HG03196 (cell line): Measurements from ENCODE around the gene FXYD3.

Experiments used
- ATAC-seq: cut with Tn5 transposase; IDR thresholded peaks from one replicate; pipeline ENCODE4 v1.9.1; 2021; ENCODE audit not compliant: unreplicated experiment

FXYD3 gene, protein sequence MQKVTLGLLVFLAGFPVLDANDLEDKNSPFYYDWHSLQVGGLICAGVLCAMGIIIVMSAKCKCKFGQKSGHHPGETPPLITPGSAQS

DNA sequence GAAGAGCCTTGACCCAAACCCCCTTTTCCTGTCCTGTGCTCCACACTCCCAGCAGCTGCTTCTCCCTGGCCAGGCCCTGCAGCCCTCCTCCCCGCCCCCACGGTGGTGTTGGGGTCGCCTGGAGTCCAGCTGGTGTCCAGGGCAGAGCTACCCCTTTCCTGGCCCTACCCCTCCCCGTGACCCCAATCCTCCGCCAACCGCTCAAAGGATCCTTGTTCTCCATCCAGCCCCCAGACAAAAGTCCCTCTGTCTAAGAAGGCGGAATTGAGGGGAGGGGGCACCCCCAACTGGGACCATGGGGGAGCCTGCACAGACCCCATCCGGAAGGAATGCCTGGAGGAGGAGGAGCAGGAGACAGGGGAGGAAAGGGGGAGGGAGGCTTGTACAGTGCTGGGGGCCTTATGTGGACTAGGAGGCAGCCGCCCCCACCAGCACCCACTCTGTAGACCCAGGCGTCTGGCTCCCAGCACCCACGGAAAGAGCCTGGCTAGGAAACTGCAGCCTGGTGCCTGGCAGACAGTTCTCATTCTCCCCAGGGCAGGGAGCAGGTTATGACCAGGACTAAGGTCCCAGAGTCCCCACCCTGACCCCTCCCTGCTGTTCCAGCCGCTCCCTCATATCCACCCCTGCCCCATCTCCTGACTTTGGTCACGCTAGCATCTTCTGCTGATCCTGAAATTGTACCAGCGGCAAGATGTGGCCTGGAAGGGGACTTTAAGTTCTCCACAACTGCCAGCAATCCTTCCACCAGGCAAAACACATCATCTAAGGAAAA is at the start of gene FXYD3:
Gene FXYD3 (plus strand): TSS at position 647 of the 775 bp plus-strand sequence. CDS start 3,554 bp downstream, outside the sequence.
- ATAC-seq = no peak

DNA sequence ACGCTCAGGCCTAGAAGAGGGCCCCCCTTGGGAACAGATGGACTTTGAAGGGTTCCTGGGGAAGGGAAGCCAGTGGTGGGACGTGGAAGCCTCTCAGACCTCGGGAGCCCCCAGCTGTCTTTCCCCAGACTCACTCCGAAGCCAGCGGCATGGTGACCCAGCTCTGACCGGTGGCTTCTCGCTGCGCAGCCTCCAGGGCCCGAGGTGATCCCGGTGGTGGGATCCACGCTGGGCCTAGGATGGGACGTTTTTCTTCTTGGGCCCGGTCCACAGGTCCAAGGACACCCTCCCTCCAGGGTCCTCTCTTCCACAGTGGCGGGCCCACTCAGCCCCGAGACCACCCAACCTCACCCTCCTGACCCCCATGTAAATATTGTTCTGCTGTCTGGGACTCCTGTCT is 49.5 kb upstream of the FXYD3 start:
- ATAC-seq = no peak

DNA sequence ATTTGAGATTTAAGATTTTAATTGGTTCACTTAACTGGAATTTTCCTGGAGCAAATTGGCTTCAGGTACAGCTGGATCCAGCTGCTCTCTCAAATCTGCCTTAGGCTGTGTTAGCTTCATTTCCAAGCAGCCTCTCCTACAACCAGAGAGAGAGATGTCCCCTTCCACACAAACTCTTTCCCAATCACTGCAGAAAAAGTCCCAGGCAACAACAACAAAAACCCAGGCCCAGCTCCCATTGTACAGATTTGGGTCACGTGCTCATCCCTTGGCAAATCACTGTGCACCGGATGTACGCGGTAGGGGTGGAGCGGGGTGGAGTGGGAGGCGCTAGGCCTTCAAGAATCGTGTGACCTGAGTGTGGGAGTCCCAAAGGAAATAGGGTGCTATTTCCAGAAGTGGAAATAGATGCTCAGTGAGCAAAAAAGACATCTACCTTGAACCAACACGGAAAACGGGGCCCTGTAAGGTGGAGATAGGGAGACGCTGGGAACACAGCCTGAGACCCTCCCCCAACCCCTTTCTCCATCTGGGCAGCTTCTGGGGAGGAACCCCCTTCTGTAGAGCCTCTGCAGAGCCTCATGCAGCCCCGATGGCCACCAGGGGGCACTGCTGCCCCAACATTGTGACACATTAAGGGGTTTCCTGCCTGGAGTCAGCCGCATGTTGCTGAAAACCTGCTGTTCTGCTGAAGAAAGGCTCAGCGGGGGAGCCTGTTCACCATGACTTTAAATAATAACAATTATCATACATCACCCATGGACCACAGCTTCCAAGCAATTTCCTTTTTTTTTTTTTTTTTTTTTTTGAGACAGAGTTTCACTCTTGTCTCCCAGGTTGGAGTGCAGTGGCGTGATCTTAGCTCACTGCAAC is 48.7 kb upstream of the FXYD3 start:
- no peak for ATAC-seq

DNA sequence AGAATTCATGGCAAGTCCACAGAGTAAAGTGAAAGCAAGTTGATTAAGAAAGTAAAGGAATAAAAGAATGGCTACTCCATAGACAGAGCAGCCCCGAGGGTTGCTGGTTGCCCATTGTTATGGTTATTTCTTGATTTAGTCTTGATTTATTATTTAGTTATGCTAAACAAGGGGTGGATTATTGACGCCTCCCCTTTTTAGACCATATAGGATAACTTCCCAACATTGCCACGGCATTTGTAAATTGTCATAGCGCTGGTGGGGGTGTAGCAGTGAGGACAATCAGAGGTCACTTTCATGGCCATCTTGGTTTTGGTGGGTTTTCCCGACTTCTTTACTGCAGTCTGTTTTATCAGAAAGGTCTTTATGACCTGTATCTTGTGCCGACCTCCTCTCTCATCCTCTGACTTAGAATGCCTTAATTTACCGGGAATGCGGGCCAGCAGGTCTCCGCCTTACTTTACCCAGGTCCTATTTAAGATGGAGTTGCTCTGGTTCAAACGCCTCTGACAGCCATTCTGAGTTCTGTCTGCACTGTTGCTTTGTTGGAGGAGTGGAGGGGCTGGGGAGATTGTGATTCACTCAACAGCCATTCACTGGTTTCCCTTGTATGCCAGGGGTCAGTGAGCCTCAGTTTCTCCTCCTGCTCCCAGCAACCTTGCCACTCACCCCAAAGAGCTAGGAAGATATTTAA is 46.5 kb upstream of the FXYD3 start:
- ATAC-seq = no peak

DNA sequence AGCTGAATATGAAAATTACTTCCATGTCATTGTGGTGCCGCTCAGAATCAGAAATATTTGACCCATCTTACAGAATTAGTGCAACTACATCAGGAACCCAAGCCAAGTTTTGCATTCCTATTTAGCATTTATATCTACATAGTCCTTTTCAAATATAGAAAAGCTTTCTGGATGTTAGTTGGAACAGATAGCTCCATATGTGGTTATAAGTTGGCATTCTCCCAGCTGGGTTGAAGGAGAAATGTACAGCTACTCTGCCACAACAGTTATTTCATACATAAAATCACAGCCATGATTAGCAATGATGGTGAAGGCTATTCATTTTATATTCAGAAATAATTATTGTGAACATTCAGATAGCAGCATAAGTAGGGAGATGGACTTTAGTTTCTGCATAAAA is 45.9 kb upstream of the FXYD3 start:
- no peak for ATAC-seq

DNA sequence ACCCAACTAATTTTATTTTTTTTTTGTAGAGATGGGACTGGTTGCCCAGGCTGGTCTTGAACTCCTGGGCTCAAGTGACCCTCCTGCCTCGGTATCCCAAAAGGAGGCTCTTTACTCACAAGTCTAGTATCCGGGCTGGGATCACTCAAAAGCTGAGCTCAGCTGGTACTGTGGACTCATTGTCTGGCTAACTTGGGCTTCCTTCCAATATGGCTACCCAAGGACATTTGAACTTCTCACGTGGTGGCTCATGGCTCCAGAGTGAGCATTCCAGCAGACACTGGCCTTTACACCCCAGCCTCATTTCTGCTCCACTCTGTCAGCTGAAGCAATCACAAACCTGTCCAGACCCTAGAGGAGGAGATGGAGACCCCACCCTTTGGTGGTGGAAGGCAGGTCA is 45.2 kb upstream of the FXYD3 start:
- ATAC-seq = no peak

DNA sequence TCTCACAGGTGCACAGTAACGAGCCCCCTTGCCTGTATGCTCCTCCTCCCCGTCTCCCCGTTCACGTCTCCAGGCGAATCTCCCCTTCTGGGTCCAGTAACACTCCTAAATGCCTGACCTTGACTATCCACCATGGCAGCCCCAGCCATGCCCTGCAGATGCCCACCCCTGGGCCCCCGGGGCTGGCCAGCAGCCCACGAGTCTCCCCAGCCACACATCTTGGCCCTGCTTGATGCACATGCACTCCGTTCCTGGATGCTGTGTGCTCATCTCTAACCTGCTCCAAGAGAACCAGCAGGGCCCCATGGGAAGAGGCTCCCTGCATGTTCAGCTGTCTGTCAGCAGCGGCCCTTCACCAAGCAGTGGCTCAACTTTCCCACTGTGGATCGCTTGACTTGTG is 42.1 kb upstream of the FXYD3 start:
- no peak for ATAC-seq

DNA sequence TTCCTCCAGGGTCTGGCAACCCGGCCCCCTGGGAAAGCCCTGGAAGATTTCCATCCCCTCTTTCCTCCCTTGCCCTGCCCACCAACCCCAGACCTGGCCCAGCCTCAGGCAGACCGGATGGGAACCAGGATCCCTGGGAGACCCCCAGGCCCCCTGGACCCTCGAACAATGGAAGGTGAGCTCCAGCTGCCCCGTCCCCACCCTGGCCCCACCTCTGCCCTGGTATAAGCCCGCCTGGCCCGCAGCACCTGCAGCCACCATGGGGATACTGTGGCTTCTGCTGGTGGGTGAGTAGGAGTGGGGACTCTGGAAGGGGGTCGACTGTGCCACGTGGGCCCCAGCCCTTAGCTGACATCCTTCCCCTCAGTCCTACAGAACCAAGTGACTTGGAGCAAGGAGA is 41.7 kb upstream of the FXYD3 start:
- no peak for ATAC-seq

DNA sequence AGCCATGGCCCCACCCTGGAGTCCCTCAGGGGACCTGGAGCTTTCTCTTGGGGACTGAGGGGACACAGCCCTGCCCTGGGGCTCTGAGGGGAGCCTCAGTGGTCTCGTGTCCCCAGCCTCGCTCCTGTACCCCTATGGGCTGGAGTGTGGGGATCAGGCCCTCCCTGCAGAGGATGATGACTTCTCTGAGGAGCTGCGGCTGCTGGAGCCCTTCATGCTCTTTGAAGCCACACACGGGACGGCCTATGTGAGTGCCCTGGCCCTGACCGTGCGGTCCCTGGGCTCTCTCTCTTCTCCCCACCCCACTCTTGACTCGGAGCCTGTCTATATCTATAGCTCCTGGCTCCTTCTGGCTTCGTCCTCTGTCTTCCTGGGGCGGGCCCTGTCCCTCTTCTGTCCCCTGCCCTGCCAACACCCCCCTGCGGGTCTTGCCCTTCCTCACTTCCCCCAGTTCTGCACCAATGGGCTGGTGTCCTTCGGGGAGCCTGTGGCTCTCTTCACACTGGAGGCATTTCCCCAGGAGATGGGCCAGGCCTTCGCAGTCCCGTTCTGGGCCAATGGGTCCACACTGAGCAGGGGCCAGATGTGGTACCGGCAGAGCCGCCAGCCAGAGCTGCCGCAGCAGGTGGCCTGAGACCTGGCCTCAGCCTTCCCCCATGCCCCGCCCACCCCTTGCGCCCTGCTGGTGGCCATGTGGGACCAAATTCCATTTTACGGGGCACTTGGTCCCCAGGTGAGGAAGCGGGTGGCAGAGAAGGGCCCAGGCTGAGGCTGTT is 41.0 kb upstream of the FXYD3 start:
- no peak for ATAC-seq

DNA sequence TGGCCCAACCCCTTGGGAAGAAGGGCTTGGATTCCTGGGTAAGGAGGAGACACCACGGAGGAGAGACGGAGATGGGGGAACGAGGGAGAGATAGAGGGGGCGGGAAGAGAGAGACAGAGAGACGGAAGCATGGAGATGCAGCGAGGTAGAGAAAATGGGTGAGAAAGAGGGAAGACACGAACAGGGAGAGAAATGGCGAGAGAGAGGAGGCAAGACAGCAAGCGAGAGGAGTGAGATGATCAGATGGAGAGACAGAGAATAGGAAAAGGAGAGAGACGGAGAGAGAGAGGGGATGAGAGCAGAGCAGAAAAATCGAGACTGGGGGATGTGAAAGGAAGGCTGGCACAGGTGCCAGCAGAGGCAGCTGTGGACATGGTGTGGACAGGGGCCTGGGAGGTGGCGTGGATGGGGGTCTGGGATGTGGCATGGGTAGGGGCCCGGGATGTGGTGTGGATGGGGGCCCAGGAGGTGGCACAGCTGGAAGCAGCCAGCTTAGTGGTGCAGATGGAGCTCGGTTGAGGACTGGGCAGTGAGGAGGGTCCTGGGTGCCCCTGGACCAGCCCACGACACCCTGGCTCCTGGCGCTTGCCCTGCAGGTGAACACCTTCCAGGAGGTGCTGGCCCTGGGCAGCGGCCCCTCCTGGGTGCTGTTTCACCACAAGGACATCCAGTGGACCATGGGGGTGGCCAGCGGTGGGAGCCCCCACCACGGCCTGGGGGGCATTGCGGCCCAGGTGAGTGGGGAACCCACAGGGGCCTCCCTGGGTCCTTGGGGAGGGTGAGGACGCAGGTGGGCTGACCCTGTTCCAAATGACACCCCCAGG is 40.2 kb upstream of the FXYD3 start:
- ATAC-seq = no peak

DNA sequence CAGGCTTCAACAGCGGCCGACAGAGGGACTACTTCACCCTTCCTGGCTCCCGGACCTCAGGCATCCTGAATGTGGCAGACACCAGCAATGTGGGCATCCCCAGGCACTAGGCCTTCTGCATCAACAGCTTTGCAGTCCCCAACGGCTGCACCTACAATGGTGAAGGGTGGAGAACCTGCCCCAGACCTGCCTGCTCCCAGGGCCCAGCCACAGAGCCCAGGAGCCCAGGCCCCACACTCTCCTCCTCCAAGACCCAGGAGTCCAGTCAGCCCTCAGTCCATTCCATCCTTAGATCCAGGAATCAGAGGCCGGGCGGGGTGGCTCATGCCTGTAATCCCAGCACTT is 39.6 kb upstream of the FXYD3 start:
- no peak for ATAC-seq

DNA sequence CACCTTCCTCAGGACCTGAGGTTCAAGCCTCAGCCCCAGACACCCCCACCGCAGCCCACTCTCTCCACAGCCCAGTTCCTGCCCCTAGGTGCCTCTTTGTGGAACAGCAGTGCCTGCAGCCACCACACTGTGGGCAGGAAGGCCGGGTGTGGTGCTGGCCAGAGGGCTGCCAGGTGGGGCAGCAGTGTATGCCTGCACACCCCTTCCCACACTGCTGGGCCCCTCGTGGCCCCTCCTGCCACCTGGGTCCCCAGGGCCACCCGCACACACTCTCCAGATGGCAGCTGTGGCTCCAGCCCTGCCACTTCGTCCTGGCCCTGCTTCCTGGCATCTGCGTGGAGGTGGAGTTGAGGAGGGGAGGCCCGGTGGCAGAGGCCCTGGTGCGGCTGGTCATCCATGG is 39.0 kb upstream of the FXYD3 start:
- no peak for ATAC-seq

DNA sequence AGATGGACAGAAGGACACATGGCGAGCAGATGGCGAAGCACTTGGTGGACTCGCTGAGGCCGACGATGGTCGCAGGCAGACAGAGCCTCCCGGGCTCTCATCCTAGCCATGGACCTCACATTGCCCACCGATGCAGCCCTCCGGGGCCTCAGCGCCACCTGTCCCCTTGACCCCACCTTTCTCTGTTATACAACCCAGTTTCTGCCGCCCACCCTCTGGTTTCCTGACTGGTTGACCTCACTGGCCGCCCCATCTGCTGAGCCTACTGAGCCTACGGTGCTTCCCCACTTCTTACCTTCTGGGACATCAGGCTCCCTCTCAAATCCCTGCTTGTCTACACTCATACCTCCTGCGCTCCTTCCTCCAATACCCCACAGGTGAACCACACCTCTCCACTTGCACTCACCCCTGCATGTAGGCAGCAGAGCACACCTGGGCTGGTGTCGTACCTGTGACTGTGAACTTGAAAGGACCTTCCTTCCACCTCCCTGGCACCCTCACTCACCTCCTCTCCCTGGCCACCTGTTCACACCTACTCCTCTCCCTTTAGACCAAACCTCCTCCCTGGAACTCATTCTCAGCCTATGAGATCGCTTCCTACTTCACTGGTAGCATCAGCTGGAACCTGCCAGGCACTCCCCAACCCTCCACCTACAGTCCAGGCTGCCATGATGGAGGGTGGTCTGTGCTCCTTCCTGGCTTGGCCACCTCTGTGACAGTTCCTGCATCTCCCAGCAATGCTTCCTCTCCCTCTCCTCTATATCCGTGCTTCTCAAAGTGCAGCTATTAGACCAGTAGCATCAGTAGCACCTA is 38.0 kb upstream of the FXYD3 start:
- ATAC-seq = no peak

DNA sequence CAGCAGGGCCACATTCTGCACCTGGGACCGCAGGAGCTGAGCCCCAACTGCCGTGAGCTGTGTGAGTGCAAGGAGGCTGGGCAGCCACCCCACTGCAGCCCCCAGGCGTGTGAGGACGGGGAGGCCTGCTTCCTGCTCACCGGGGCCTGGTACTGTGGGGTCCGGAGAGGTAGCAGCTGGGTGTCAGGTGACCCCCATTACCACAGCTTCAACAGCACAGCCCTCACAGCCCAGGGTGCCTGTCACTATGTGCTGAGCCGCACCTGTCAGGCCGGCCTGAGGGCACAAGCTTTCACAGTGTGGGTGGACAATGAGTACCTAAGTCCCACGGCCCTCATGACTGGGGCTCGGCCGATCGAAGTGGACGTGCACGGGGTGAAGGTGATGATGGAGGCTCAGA is 35.8 kb upstream of the FXYD3 start:
- no peak for ATAC-seq

DNA sequence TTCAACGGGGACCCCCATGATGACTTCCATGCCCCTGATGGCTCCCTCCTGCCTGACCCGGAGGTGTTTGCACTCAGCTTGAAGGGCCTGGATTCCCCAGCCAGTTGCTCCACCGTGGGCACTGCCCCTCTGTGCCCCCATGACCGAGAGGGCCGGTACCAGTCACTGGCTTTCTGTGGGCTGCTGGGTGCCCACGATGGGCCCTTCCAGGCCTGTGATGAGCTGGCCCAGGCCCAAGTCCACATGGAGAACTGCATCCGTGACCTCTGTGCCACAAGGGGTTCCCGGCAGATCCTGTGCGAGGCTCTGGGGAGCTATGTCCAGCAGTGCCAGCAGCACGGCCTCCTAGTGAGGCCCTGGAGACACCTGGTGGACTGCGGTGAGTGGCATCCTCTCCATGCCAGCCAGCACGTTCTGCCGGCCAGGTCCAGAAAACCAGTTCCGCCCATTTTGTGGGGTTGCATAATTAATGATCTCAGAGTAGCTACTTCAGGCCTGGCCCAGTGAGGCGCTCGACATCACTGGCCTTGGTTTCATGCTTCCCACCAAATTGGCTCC is 34.9 kb upstream of the FXYD3 start:
- ATAC-seq = no peak

DNA sequence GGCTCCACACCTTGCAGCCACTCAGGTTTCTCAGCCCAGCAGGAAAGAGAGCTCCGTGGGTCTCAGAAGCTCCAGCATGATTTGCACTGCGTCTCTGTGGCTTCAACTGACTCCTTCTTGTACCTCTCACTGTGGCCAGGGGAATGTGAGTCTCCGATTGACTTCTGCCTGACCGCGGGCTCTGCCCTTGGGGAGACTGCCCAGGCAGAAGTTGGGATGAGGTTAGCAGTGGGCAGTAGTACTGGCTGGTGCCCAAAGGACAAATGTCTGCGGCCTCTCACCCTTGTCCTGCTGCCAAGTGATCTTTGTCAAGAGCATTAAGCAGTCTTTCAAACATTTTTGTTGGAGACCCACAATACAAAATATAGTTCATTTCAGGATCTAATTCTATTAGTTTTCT is 34.4 kb upstream of the FXYD3 start:
- no peak for ATAC-seq

DNA sequence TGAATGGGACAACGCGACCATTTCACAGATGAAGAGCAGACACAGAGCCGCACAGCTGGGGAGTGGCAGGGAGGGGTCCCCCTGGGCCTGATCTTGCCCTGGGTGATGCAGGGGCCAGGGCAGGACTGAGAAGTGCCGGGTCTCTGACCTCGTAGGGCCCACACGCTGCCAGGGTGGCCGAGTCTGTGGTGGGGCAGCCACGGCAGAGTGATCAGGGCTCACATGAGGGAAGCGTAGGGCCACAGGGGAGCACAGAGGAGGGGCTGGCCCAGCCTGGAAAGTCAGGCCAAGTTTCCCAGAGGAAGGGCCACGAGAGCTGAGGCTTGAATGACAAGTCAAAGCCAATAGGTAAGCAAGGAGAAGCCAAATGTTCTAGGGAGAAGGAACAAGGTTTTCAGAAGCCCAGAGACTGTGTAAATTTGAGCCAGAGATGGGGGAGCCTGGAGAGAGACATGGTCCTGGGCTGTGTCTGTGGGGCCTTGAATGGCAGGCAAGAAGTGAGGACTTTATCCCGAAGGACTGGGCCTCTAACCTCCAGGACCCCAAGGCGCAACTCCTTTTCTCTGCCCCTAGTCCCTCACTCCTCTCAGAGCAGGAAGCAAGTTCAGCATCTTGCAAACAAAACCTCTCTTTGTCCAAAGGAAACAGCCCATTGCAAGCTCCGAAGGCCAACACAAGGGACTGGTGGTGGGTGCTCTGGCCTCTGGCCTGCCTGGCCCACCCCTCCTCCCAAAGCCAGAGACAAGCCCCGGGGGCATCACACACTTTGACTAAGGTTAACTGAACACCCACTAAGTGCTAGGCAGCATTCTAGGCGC is 31.7 kb upstream of the FXYD3 start:
- no peak for ATAC-seq

DNA sequence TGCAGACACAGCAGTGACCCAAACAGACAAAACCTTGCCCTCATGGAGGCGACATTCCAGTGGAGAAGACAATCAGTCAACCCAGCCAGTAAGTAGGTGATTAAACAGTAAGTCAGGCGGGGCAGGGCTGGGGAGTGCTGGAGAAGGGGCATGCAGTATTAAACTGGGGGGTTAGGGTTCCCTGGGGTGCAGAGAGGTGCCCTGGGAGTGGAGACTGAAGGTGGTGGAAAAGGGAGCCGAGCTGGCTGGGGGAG is 31.2 kb upstream of the FXYD3 start:
- ATAC-seq = no peak
